NCI-H524 treated with DMSO at 0.1 percent for 48 hours (cell line): ENCODE measurements around the gene MZT2B.
"Not testable (repeated sequence)": the region's sequence is repeated elsewhere in the genome, so short reads cannot be mapped to it uniquely, and the experiment has no call there.

Experiments used
- DNase-seq: peaks from one replicate; lab custom pipeline; 2025; lab: John Stamatoyannopoulos, UW

The MZT2B gene

GRCh38 chr2:130219147-130219546 is 37.1 kb downstream of the MZT2B start:
- DNase-seq, result not testable (repeated sequence)

GRCh38 chr2:130220505-130220904 is 38.4 kb downstream of the MZT2B start:
- DNase-seq, result not testable (repeated sequence)

GRCh38 chr2:130222523-130222922 is 40.5 kb downstream of the MZT2B start:
- DNase-seq, result not testable (repeated sequence)

GRCh38 chr2:130228005-130228404 is 45.9 kb downstream of the MZT2B start:
- DNase-seq, result not testable (repeated sequence)

DNA sequence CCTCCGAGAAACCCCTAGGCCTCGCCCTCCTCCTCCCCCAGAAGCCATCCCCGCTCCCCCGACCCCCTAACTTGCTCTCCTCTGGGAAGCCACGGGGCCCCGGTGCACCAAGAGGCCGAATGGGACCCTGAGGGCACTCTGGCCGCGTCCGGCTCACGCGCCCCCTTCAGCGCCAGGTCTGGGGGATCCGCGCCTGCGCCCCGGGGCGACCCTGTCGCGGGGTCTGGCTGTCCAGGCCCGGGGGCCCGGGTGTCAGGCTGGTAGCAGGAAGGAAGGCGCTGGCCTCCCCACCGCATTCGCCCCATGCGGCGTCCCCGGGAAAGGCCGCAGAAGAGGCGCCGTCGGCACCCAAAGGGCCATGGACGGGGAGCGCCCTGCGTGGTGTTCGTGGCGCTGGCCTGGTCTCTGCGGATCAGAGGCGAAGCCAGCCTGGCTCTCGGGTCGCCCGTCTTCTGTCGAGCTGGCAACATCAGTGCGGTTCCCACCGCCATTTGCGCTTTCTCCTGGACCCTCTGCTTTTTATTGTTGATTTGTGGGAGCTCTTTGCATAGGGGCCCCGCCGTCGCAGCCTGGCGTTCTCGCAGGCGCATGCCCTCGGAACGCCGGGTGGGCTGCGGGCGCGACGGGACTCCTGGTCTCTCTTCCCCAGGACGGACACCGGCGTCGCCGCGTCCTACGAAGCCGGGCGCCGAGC is 46.6 kb downstream of the MZT2B start:
- not testable (repeated sequence) for DNase-seq

DNA sequence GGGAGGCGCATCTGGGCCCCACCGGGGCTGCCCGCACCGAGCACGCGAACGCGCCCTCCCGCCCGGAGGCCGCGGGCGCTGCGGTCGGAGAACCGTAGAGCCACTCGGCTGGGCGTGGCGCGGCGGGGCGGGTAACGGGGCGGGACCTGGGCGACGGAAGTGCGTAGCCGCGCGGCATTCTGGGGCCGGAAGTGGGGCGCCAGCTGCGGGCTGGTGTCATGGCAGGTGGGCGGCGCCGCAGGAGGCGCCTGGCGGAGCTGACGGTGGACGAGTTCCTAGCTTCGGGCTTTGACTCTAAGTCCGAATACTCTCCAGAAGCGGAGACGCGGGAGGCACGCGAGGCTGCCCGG is 47.1 kb downstream of the MZT2B start:
- not testable (repeated sequence) for DNase-seq

- DNase-seq, result not testable (repeated sequence)
These were observed 48.3 kb downstream of the MZT2B start for GRCh38 chr2:130230376-130230775.

DNA sequence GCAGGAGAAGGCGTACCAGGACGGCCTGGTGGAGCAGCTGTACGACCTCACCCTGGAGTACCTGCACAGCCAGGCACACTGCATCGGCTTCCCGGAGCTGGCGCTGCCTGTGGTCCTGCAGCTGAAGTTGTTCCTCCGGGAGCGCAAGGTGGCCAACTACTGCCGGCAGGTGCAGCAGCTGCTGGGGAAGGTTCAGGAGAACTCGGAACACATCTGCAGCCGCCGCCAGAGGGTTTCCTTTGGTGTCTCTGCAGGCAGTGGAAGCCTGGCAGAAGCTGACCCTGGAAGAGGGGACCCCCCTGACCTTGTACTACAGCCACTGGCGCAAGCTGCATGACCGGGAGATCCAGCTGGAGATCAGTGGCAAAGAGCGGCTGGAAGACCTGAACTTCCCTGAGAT is 48.8 kb downstream of the MZT2B start:
- not testable (repeated sequence) for DNase-seq

GRCh38 chr2:130231656-130232055 is 49.6 kb downstream of the MZT2B start:
- no peak for DNase-seq

DNA sequence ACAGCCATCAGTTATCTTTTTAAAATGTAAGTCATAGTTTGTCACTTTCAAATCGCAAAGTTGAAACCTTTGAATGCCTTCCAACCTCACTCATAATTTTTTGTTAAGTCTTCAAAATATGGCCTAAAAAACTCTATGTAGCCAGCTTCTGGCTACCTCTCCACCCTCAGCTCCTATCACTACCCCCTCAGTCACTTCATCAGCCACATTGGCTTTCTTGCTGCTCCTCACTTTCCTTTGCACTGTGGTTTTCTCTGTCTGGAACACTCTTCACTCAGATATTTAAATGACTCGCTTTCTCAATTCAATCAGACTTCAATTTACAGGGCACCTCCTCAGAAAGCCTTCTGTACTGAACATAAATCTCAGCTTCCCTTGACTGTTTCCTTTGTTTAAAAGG is 51.0 kb downstream of the MZT2B start:
- DNase-seq, result not testable (repeated sequence)

DNA sequence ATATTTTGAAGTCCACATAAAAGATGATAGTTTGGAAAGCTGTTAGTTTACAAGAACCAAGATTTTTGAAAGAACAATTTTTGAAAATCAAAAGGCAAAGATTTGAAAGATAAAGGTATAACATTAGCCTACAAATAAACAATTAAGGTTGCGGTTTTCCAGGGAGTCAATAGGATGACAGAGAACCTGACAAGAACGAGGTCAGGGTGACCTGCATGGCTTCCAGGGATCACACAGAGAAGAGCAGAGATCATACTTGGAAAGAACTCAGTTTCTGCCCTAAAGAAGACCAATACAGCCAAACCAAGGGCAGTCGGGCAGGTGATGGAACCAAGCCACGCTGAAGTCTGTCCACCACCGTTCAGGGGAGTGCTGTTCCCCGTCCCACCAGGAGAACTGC is 57.5 kb downstream of the MZT2B start:
- not testable (repeated sequence) for DNase-seq
